GM12878 (cell line): ENCODE results near the gene NOTCH3. TPM values are rescaled to one million over a fixed set of nuclear protein-coding genes. Genes with fewer than 3 reads are reported as not detected.
A peak's percentile ranks its signal among the peaks of the same experiment; 100 is the strongest.

Experiments used
- ATAC-seq: fragments of 200-7000 bp; cut with Tn5 transposase; 3 replicates; pipeline ENCODE4 v1.9.1; 2020; ENCODE audit warnings: mild to moderate bottlenecking, moderate library complexity
- BruUV-seq: library from RNA; stranded (reverse); fragments of 400-500 nt; replicated peaks from 2 replicates; lab custom pipeline; 2021; lab: Mats Ljungman, UMichigan
- CTCF ChIA-PET: fragments of 300-600 bp; sonication (Branson Sonifier 250); formaldehyde crosslinking; extraction: SDS; loops from one replicate; lab custom pipeline; 2021; ENCODE audit warnings: inconsistent platforms; lab: Yijun Ruan, JAX
- POLR2A ChIA-PET: fragments of 350-600 bp; formaldehyde crosslinking; extraction: SDS; loops from one replicate; lab custom pipeline; 2021; ENCODE audit warnings: inconsistent platforms; lab: Charles Lee
- RAD21 ChIA-PET: fragments of 300-600 bp; sonication (Branson Sonifier 250); formaldehyde crosslinking; loops from one replicate; lab custom pipeline; 2023; ENCODE audit warnings: antibody characterized with exemption; ENCODE audit not compliant: unreplicated experiment; lab: Charles Lee
- SMC1A ChIA-PET: fragments of 300-600 bp; sonication (Branson Sonifier 250); formaldehyde crosslinking; loops from one replicate; lab custom pipeline; 2023; ENCODE audit not compliant: unreplicated experiment, uncharacterized antibody; lab: Charles Lee
- DNase-seq: peaks from one replicate; pipeline ENCODE4 v3.0.0-alpha.2; 2011; ENCODE audit warnings: low read depth, low spot score
- FAIRE-seq: peaks from 3 replicates; lab custom pipeline; 2011; peaks lifted over from hg19 to GRCh38; lab: Jason Lieb, UNC
- H2AFZ ChIP-seq: 2 replicates; pipeline ENCODE4 v1.6.0; 2011; ENCODE audit warnings: low read depth, low read length, control low read depth; ENCODE audit not compliant: control insufficient read depth
- H3K27ac ChIP-seq: 2 replicates; pipeline ENCODE4 v1.5.1; 2011; ENCODE audit warnings: control low read depth; ENCODE audit not compliant: control insufficient read depth, insufficient read depth
- H3K27me3 ChIP-seq, 2 experiments: replicated peaks in 1 of 2; 2 replicates each; pipeline versions ENCODE4 v1.6.0 to v1.6.1; 2011; ENCODE audit warnings: low read length in 1 of 2; ENCODE audit not compliant: control insufficient read depth in 2 of 2, insufficient read depth in 2 of 2
- H3K36me3 ChIP-seq, 2 experiments: 2 replicates each; pipeline ENCODE4 v1.5.1; 2011; ENCODE audit warnings: low read length in 1 of 2; ENCODE audit not compliant: control insufficient read depth in 2 of 2, insufficient read depth in 2 of 2
- H3K4me1 ChIP-seq: 2 replicates; pipeline ENCODE4 v1.6.1; 2011; ENCODE audit warnings: mild to moderate bottlenecking, low read length, moderate library complexity, mixed read lengths; ENCODE audit not compliant: control insufficient read depth, insufficient read depth
- H3K4me2 ChIP-seq: 2 replicates; pipeline ENCODE4 v1.6.0; 2011; ENCODE audit warnings: control low read depth; ENCODE audit not compliant: control insufficient read depth, insufficient read depth
- H3K4me3 ChIP-seq: fragments of 200-600 bp; sonication (generic); 2 replicates; pipeline ENCODE4 v1.5.1; 2016
- H3K79me2 ChIP-seq: 2 replicates; pipeline ENCODE4 v1.6.0; 2011; ENCODE audit warnings: low read length; ENCODE audit not compliant: control insufficient read depth, insufficient read depth
- H3K9ac ChIP-seq: 2 replicates; pipeline ENCODE4 v1.8.0; 2011; ENCODE audit warnings: low read length, control low read depth, mixed read lengths; ENCODE audit not compliant: control insufficient read depth, insufficient read depth
- H3K9me3 ChIP-seq: replicated peaks from 3 replicates; pipeline ENCODE4 v1.5.1; 2011; ENCODE audit warnings: mild to moderate bottlenecking, low read length; ENCODE audit not compliant: control insufficient read depth, insufficient read depth
- H4K20me1 ChIP-seq: 2 replicates; pipeline ENCODE4 v1.6.0; 2011; ENCODE audit not compliant: control insufficient read depth, insufficient read depth
- CEBPB ChIP-seq, 2 experiments: fragments of 150-350 bp in 1 of 2; IDR thresholded peaks; 2 replicates each; pipeline ENCODE4 v1.6.1; 2012 to 2014; ENCODE audit warnings: low read depth in 2 of 2, low read length in 2 of 2, borderline replicate concordance in 1 of 2, inconsistent platforms in 1 of 2
- CHD4 ChIP-seq: fragments of 200-600 bp; sonication (generic); IDR thresholded peaks from 2 replicates; pipeline ENCODE4 v1.6.1; 2016; ENCODE audit warnings: mild to moderate bottlenecking
- DPF2 ChIP-seq: fragments of 450-650 bp; IDR thresholded peaks from 2 replicates; pipeline ENCODE4 v1.6.1; 2017; ENCODE audit warnings: mild to moderate bottlenecking
- EED ChIP-seq: sonication (generic); IDR thresholded peaks from 2 replicates; pipeline ENCODE4 v1.6.1; 2016; ENCODE audit warnings: antibody characterized with exemption, low read depth
- ETV6 ChIP-seq, 2 experiments: fragments of 450-650 bp in 1 of 2; IDR thresholded peaks in 1 of 2; conservative IDR thresholded peaks in 1 of 2; 2 replicates each; pipeline ENCODE4 v1.6.1; 2014; ENCODE audit warnings: antibody characterized with exemption in 1 of 2, borderline replicate concordance in 1 of 2, low read depth in 1 of 2, mild to moderate bottlenecking in 1 of 2, moderate library complexity in 1 of 2
- GABPA ChIP-seq: IDR thresholded peaks from 2 replicates; pipeline ENCODE4 v1.6.1; 2014; ENCODE audit warnings: antibody characterized with exemption, low read depth, mild to moderate bottlenecking, inconsistent platforms
- MEF2B ChIP-seq: fragments of 450-650 bp; IDR thresholded peaks from 2 replicates; pipeline ENCODE4 v1.6.1; 2018; ENCODE audit warnings: mild to moderate bottlenecking, moderate library complexity; ENCODE audit not compliant: partially characterized antibody, poor library complexity, severe bottlenecking
- MTA2 ChIP-seq: fragments of 450-650 bp; IDR thresholded peaks from 2 replicates; pipeline ENCODE4 v1.6.1; 2016; ENCODE audit warnings: low read depth, mild to moderate bottlenecking, moderate library complexity
- NFXL1 ChIP-seq: fragments of 450-650 bp; IDR thresholded peaks from 2 replicates; pipeline ENCODE4 v1.6.1; 2017; ENCODE audit warnings: antibody characterized with exemption, mild to moderate bottlenecking, borderline replicate concordance
- NR2C2 ChIP-seq: IDR thresholded peaks from 2 replicates; pipeline ENCODE4 v1.6.1; 2011; ENCODE audit warnings: borderline replicate concordance, low read depth; ENCODE audit not compliant: control insufficient read depth, insufficient read length
- RB1 ChIP-seq: fragments of 450-650 bp; formaldehyde crosslinking; IDR thresholded peaks from 2 replicates; pipeline ENCODE4 v1.6.1; 2017; ENCODE audit warnings: mild to moderate bottlenecking, borderline replicate concordance
- SP1 ChIP-seq: IDR thresholded peaks from one replicate; pipeline ENCODE4 v1.6.1; 2011; ENCODE audit warnings: low read depth, low read length
- TAF1 ChIP-seq: IDR thresholded peaks from 2 replicates; pipeline ENCODE4 v1.6.1; 2011; ENCODE audit warnings: mild to moderate bottlenecking, low read depth, low read length, borderline replicate concordance
- YY1 ChIP-seq: IDR thresholded peaks from 2 replicates; pipeline ENCODE4 v1.6.1; 2011; ENCODE audit warnings: low read depth, mild to moderate bottlenecking, low read length
- ZNF384 ChIP-seq: IDR thresholded peaks from 2 replicates; pipeline ENCODE4 v1.6.1; 2012; ENCODE audit warnings: low read depth, mild to moderate bottlenecking, low read length, improper control_type of control experiment, borderline replicate concordance
- WGBS: methylation state at CpG from one replicate; pipeline ENCODE4 v1.1.6; 2016; ENCODE audit warnings: low lambda C conversion rate; ENCODE audit not compliant: insufficient replicate concordance, insufficient coverage; ENCODE audit errors: missing lambda C conversion rate; 5-methylcytosine and 5-hydroxymethylcytosine counted together
- in situ Hi-C: fragments of 300-500 bp; cut with MboI; formaldehyde crosslinking; loops from 9 replicates; pipeline ENCODE4 v1.14.3; 2018; ENCODE audit warnings: mixed read lengths
- intact Hi-C: fragments of 100-400 bp; cut with micrococcal nuclease; formaldehyde crosslinking; loops from one replicate; pipeline ENCODE4 v1.14.2; 2022; ENCODE audit not compliant: unreplicated experiment
- polyA plus RNA-seq, 11 experiments: library from polyadenylated mRNA; depleted of rRNA in 4 of 11; unstranded in 6 of 11; stranded (reverse) in 5 of 11; fragments of >200 nt; fragmentation: Nextera tagmentation in 4 of 11; fragmentation: Illumina TruSeq in 1 of 11; extraction: Ambion mirVana in 4 of 11; extraction: Trizol in 1 of 11; gene quantifications; 1 replicate in 1 of 11; 2 replicates in 10 of 11; pipeline versions ENCODE4 v1.2.1 to v1.2.3, GENCODE V29; 2011 to 2016; ENCODE audit warnings: inconsistent platforms in 2 of 11, missing spikeins in 2 of 11, low read depth in 1 of 11
- total RNA-seq, 4 experiments: library from RNA; depleted of rRNA in 3 of 4; stranded (reverse); fragments of >200 nt in 3 of 4; fragmentation: Illumina TruSeq in 1 of 4; extraction: Trizol in 1 of 4; gene quantifications; 2 replicates each; pipeline versions ENCODE4 v1.2.1 to v1.2.3, GENCODE V29; 2013 to 2021
- TF ChIP-seq, protein P1 (sequence below): IDR thresholded peaks from 2 replicates; pipeline ENCODE4 v1.6.1; 2011; ENCODE audit warnings: mild to moderate bottlenecking, low read depth, low read length, moderate library complexity; ENCODE audit not compliant: insufficient replicate concordance
- TF ChIP-seq, protein P2 (sequence below): IDR thresholded peaks from 2 replicates; pipeline ENCODE4 v1.6.1; 2011; ENCODE audit warnings: low read depth, low read length, improper control_type of control experiment, borderline replicate concordance
- TF ChIP-seq, protein P3 (sequence below): fragments of 450-650 bp; IDR thresholded peaks from 2 replicates; pipeline ENCODE4 v1.6.1; 2017; ENCODE audit warnings: mild to moderate bottlenecking, low read depth, inconsistent platforms; ENCODE audit not compliant: poor library complexity, severe bottlenecking

Gene NOTCH3
- total and polyA plus RNA-seq, 10 of the 15 experiments (the other 5 are each of a cell fraction or from before 2014, with no cell fraction given): 0.01 to 0.42 (median 0.10) TPM; not detected in 5

DNA sequence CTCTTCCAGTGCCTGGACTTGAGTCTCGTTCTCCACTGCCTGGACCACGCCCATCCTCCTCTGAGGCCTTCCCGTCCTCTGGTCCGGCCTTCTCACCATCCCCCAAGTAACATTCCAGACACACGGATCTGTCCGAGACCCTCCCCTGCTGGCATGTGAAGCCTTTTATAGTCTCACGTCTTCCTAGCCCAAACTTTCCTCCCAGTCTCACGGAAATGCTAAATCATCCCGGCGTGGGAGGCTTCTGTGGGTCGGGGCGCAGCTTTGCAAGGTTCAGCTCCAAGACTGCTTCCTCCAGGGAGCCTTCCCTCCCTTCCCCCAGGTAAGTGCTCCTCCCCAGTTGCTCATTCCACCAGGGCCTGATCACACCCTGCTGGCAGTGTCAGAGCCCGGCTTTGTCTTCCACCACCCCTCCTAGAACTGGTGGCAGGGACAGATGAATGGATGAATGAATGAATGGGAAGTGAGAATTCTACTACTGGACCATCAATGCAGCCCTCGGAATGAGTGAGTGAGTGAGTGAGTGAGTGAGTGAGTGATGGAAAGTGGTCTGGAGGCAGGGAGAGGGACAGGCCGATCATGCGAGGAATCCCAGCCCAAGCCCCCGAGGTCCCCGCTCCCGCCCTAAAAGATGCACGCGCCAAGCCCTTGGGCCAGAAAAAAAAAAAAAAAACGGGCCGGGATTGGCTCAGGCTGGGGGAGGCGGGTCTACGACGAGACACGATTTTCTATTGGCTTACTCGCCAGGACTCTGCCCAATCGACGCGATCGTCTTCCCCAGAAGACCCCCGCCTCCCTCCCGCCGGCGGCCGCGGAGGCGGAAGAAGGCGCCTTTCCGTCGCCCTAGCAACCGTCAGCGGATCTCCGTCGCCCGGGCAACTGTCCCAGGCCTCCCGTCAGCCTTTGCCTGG is 22.2 kb upstream of the NOTCH3 start (continued):
- peak; percentile 52 for TF ChIP-seq MEF2B
- TF ChIP-seq ZNF384: peak; percentile 91
- 0 out of 2 replicates have a peak, but pooled peaks have one; percentile 6 for TF ChIP-seq RB1
- no peak for TF ChIP-seq EED
- TF ChIP-seq, protein P1, sequence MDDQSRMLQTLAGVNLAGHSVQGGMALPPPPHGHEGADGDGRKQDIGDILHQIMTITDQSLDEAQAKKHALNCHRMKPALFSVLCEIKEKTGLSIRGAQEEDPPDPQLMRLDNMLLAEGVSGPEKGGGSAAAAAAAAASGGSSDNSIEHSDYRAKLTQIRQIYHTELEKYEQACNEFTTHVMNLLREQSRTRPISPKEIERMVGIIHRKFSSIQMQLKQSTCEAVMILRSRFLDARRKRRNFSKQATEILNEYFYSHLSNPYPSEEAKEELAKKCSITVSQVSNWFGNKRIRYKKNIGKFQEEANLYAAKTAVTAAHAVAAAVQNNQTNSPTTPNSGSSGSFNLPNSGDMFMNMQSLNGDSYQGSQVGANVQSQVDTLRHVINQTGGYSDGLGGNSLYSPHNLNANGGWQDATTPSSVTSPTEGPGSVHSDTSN: peak; percentile 84
- TF ChIP-seq SP1: peak; percentile 87

DNA sequence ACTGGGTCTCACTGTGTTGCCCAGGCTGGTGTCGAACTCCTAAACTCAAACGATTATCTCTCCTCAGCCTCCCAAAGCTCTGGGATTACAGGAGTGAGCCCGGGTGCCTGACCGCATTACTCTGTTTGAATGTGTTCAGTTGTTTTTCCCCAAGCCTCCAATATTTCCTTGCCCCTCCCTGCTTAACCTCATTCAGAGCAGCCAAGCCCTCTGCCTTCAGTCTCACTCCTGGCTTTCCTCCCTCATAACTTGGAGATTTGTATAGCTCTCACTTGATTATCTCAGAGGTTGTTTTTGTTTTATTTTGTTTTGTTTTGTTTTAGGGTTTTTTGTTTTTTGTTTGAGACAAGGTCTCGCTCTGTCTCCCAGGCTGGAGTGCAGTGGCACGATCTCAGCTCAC is 20.0 kb upstream of the NOTCH3 start:
- intact Hi-C loops (no loop called here), in situ Hi-C loops (no loop called here)
- WGBS: 43% methylated on average over 6 of the region's 6 CpGs
- RAD21 ChIA-PET: no interaction called here
- BruUV-seq: no TSS peak
- ATAC-seq: no peak
- H3K9ac ChIP-seq: no peak overlapping the region
- no peaks in the 10 kb centered on the region for H3K36me3 ChIP-seq
- peaks cover 2% of the 10 kb centered on the region; the same call in 1 of the 2 replicates for H3K4me1 ChIP-seq
- H3K4me2 ChIP-seq: no peak overlapping the region
- DNase-seq: no peak
- FAIRE-seq: no peak
- H3K27me3 ChIP-seq: no peaks in the 10 kb centered on the region; a peak in 1 of 4 replicates
- CTCF ChIA-PET: interaction anchor here (0.6 kb wide), 1 partner anchor 312 kb away, joined by 3 read pairs; no protein-coding TSS in a partner anchor
- POLR2A ChIA-PET: no interaction called here
- no peak overlapping the region for H2AFZ ChIP-seq
- H4K20me1 ChIP-seq: no peaks in the 10 kb centered on the region
- no peak overlapping the region for H3K4me3 ChIP-seq
- SMC1A ChIA-PET: no interaction called here
- no peak overlapping the region for H3K27ac ChIP-seq
- H3K9me3 ChIP-seq: no peaks in the 10 kb centered on the region
- no peaks in the 10 kb centered on the region for H3K79me2 ChIP-seq
- TF ChIP-seq DPF2: no peak
- no peak for TF ChIP-seq ETV6 (conservative IDR thresholded peaks at IDR 0.05 in 1 of 2, IDR thresholded peaks at IDR 0.05 in 1 of 2; ENCODE audit: borderline replicate concordance in 1 of 2, low read depth in 1 of 2)
- no peak for TF ChIP-seq CEBPB (IDR thresholded peaks at IDR 0.05; ENCODE audit: borderline replicate concordance in 1 of 2, low read depth in 2 of 2, low read length in 2 of 2)
- TF ChIP-seq NFXL1: no peak
- TF ChIP-seq MTA2: no peak
- TF ChIP-seq GABPA: no peak
- TF ChIP-seq, protein P2, sequence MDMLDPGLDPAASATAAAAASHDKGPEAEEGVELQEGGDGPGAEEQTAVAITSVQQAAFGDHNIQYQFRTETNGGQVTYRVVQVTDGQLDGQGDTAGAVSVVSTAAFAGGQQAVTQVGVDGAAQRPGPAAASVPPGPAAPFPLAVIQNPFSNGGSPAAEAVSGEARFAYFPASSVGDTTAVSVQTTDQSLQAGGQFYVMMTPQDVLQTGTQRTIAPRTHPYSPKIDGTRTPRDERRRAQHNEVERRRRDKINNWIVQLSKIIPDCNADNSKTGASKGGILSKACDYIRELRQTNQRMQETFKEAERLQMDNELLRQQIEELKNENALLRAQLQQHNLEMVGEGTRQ: no peak
- no peak for TF ChIP-seq NR2C2
- TF ChIP-seq TAF1: no peak
- TF ChIP-seq CHD4: no peak
- TF ChIP-seq, protein P3, sequence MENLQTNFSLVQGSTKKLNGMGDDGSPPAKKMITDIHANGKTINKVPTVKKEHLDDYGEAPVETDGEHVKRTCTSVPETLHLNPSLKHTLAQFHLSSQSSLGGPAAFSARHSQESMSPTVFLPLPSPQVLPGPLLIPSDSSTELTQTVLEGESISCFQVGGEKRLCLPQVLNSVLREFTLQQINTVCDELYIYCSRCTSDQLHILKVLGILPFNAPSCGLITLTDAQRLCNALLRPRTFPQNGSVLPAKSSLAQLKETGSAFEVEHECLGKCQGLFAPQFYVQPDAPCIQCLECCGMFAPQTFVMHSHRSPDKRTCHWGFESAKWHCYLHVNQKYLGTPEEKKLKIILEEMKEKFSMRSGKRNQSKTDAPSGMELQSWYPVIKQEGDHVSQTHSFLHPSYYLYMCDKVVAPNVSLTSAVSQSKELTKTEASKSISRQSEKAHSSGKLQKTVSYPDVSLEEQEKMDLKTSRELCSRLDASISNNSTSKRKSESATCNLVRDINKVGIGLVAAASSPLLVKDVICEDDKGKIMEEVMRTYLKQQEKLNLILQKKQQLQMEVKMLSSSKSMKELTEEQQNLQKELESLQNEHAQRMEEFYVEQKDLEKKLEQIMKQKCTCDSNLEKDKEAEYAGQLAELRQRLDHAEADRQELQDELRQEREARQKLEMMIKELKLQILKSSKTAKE: no peak
- no peak for TF ChIP-seq YY1
